GM23248 (cell line): ENCODE measurements around the gene CPPED1.

Experiments used
- EZH2 ChIP-seq: fragments of 200-600 bp; sonication (generic); IDR thresholded peaks from 2 replicates; pipeline ENCODE4 v1.6.1; 2018; ENCODE audit warnings: antibody characterized with exemption, mild to moderate bottlenecking; ENCODE audit not compliant: insufficient read depth, poor library complexity, severe bottlenecking
- EZH2phosphoT487 ChIP-seq: fragments of 200-600 bp; sonication (generic); IDR thresholded peaks from 2 replicates; pipeline ENCODE4 v1.6.1; 2018; ENCODE audit warnings: antibody characterized with exemption, moderate library complexity, mild to moderate bottlenecking, low read depth; ENCODE audit not compliant: insufficient read depth

DNA sequence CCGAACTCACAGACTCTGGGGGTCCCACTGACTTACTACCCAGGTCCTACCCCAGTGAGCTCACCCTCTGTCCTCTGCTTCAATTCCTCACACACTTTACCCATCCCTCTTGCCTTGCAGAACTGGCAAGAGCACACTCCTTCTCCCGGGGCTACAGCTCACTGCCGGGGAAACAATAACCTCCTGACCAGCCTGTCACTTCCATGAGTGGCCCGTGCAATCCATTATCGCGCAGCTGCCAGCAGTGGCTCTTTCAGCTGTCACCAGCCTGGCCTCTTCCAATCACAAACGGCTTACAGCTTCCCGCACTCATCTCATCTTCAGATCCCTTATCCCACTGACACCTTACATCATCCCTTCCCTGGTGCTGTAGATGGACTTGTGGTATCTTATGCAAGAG, 79.5 kb downstream of the CPPED1 start:
- TF ChIP-seq EZH2phosphoT487 (no peak), EZH2 (no peak)
